Measurements from ENCODE around the gene KHDC1.

- no peak for TF ChIP-seq ELK1 (IDR thresholded peaks at IDR 0.05; ENCODE audit: borderline replicate concordance, low read depth, low read length)
- no peak for TF ChIP-seq MXI1 (IDR thresholded peaks at IDR 0.05; ENCODE audit: borderline replicate concordance, low read depth, low read length)
- TF ChIP-seq CTCF (conservative IDR thresholded peaks at IDR 0.05; ENCODE audit: low read depth, low read length), result no peak
- TF ChIP-seq POLR2A (IDR thresholded peaks at IDR 0.05; ENCODE audit: low read depth, low read length), result no peak
- no peak for TF ChIP-seq RCOR1 (IDR thresholded peaks at IDR 0.05; ENCODE audit: insufficient replicate concordance, low read length)
These were observed 35.3 kb downstream of the KHDC1 start for GRCh38 chr6:73227606-73228255.
